Measurements from ENCODE around the gene KIF20B. TPM values are rescaled to one million over a fixed set of nuclear protein-coding genes. Genes with fewer than 3 reads are reported as not detected.

The KIF20B gene
- total and polyA plus RNA-seq, 2 of the 8 experiments (the other 6 are each of a cell fraction or from before 2014, with no cell fraction given), result 4.5 to 72.0 TPM

GRCh38 chr10:89738551-89739209 lies 37.3 kb downstream of the KIF20B start:
- no peak overlapping the region for H3K4ac ChIP-seq (replicated peaks; ENCODE audit: insufficient read length, low read depth, low read length)
- H3K79me2 ChIP-seq (ENCODE audit: control insufficient read depth in 1 of 2, insufficient read depth in 2 of 2, low read length in 2 of 2), result no peaks in the 10 kb centered on the region; a peak in 1 of 4 replicates
- no peak overlapping the region for H2BK5ac ChIP-seq (ENCODE audit: low read depth, low read length)
- H3K9ac ChIP-seq (replicated peaks in 1 of 4; ENCODE audit: extremely low read depth in 1 of 4, low read depth in 3 of 4, low read length in 3 of 4), result no peak overlapping the region
- no peak overlapping the region for H3K14ac ChIP-seq (ENCODE audit: insufficient read length)
- TF ChIP-seq RFX5 (IDR thresholded peaks at IDR 0.05; ENCODE audit: borderline replicate concordance, low read depth, low read length) (no peak), EGR1 (IDR thresholded peaks at IDR 0.05; ENCODE audit: borderline replicate concordance, low read depth, low read length) (no peak), JUN (IDR thresholded peaks at IDR 0.05; ENCODE audit: low read depth, low read length) (no peak), BRCA1 (IDR thresholded peaks at IDR 0.05; ENCODE audit: low read depth, low read length) (no peak), BCL11A (IDR thresholded peaks at IDR 0.05; ENCODE audit: low read depth in 2 of 2, low read length in 2 of 2) (no peak), RXRA (IDR thresholded peaks at IDR 0.05; ENCODE audit: insufficient read depth, low read depth, low read length) (no peak), TAF1 (IDR thresholded peaks at IDR 0.05; ENCODE audit: low read depth, low read length) (no peak), CBX5 (IDR thresholded peaks at IDR 0.05; ENCODE audit: low read depth, low read length) (no peak), SRF (IDR thresholded peaks at IDR 0.05; ENCODE audit: low read depth, low read length) (no peak), TCF12 (IDR thresholded peaks at IDR 0.05; ENCODE audit: low read depth, low read length) (no peak), MAX (IDR thresholded peaks at IDR 0.05) (no peak)
- TF ChIP-seq, protein P1, sequence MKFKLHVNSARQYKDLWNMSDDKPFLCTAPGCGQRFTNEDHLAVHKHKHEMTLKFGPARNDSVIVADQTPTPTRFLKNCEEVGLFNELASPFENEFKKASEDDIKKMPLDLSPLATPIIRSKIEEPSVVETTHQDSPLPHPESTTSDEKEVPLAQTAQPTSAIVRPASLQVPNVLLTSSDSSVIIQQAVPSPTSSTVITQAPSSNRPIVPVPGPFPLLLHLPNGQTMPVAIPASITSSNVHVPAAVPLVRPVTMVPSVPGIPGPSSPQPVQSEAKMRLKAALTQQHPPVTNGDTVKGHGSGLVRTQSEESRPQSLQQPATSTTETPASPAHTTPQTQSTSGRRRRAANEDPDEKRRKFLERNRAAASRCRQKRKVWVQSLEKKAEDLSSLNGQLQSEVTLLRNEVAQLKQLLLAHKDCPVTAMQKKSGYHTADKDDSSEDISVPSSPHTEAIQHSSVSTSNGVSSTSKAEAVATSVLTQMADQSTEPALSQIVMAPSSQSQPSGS (IDR thresholded peaks at IDR 0.05; ENCODE audit: low read length), result no peak
- H2BK15ac ChIP-seq (ENCODE audit: low read length), result no peak overlapping the region
- no peak overlapping the region for H3K18ac ChIP-seq (ENCODE audit: extremely low read depth, low read length)
- no peaks in the 10 kb centered on the region for H3K4me1 ChIP-seq (replicated peaks in 1 of 4; ENCODE audit: control insufficient read depth in 3 of 4, insufficient read depth in 4 of 4, low read length in 3 of 4)
- H3K79me1 ChIP-seq (ENCODE audit: low read depth, low read length), result no peaks in the 10 kb centered on the region
- peaks cover 1 to 4% of the 10 kb centered on the region in 2 experiments for H4K20me1 ChIP-seq (replicated peaks in 1 of 2; ENCODE audit: control insufficient read depth in 1 of 2, insufficient read depth in 2 of 2, low read length in 2 of 2)
- no peak overlapping the region for H3K23ac ChIP-seq (ENCODE audit: insufficient read length)
- no peak overlapping the region for H4K8ac ChIP-seq (ENCODE audit: extremely low read depth, insufficient read depth, low read length)
- H3K27me3 ChIP-seq (replicated peaks in 1 of 4; ENCODE audit: control insufficient read depth in 3 of 4, extremely low read depth in 1 of 4, insufficient read depth in 3 of 4, low read length in 3 of 4), result no peaks in the 10 kb centered on the region
- H2AK5ac ChIP-seq (ENCODE audit: low read depth, low read length), result no peak overlapping the region
- WGBS, 2 experiments (ENCODE audit: extremely low coverage in 1 of 2, insufficient coverage in 1 of 2, insufficient read length in 1 of 2, insufficient replicate concordance in 2 of 2, low coverage in 1 of 2, low lambda C conversion rate in 2 of 2, missing lambda C conversion rate in 1 of 2), result 94% methylated on average over 2 of the region's 2 CpGs; no CpG with 5 or more reads in 1 of the 2 experiments
- no peak overlapping the region for H3K56ac ChIP-seq (replicated peaks; ENCODE audit: insufficient read length, low read depth, low read length)
- no peak overlapping the region for H3K27ac ChIP-seq (ENCODE audit: low read depth, low read length)
- H2BK20ac ChIP-seq (ENCODE audit: low read length), result no peak overlapping the region
- DNase-seq (ENCODE audit: low read depth in 1 of 2, low spot score in 2 of 2) (no peak), FAIRE-seq (no peak)
- no peak overlapping the region for H2AFZ ChIP-seq (ENCODE audit: low read length)
- H2BK12ac ChIP-seq (ENCODE audit: low read depth, low read length), result no peak overlapping the region
- H3K9me3 ChIP-seq (ENCODE audit: insufficient read depth in 2 of 2, low read depth in 1 of 2, low read length in 1 of 2), result no peaks in the 10 kb centered on the region
- no peak overlapping the region for H2BK120ac ChIP-seq (replicated peaks; ENCODE audit: low read depth, low read length)
- POLR2A ChIA-PET (ENCODE audit: partially characterized antibody), result no interaction called here
- H4K5ac ChIP-seq (ENCODE audit: insufficient read length, low read depth, low read length), result no peak overlapping the region
- no peak overlapping the region for H3K4me2 ChIP-seq (ENCODE audit: insufficient read depth in 1 of 2, low read depth in 2 of 2, low read length in 2 of 2)
- H3K23me2 ChIP-seq (ENCODE audit: low read depth, low read length), result no peaks in the 10 kb centered on the region
- H4K91ac ChIP-seq (replicated peaks; ENCODE audit: insufficient read length, low read length), result no peak overlapping the region
- CTCF ChIA-PET (ENCODE audit: partially characterized antibody), result no interaction called here
- no peak overlapping the region for H3K4me3 ChIP-seq (ENCODE audit: extremely low read depth in 1 of 4, insufficient read depth in 2 of 4, low read depth in 3 of 4, low read length in 4 of 4)
- H3K36me3 ChIP-seq (ENCODE audit: control insufficient read depth in 2 of 4, insufficient read depth in 4 of 4, low read length in 3 of 4), result peaks cover 2 to 48% (median 20%) of the 10 kb centered on the region in 4 experiments; a peak in 7 of 8 replicates
